Mucosa of descending colon (tissue), 3 donors: Measurements from ENCODE around the gene PGP. TPM values are rescaled to one million over a fixed set of nuclear protein-coding genes. Genes with fewer than 3 reads are reported as not detected.

Experiments
- ATAC-seq: fragments of 200-7000 bp; cut with Tn5 transposase; one replicate; pipeline ENCODE4 v1.9.1; 2020; ENCODE audit warnings: mild to moderate bottlenecking, moderate library complexity
- DNase-seq, 3 donors: peaks; one replicate each; pipeline ENCODE4 v3.0.0-alpha.2; 2020
- H3K36me3 ChIP-seq: fragments of 200-600 bp; one replicate; pipeline ENCODE4 v1.8.0; 2021; ENCODE audit warnings: low read depth, mild to moderate bottlenecking
- H3K4me1 ChIP-seq: fragments of 200-600 bp; one replicate; pipeline ENCODE4 v1.8.0; 2021; ENCODE audit warnings: low read depth, mild to moderate bottlenecking
- H3K4me3 ChIP-seq: fragments of 200-600 bp; one replicate; pipeline ENCODE4 v1.8.0; 2021; ENCODE audit warnings: mild to moderate bottlenecking
- H3K9me3 ChIP-seq: fragments of 200-600 bp; one replicate; pipeline ENCODE4 v1.8.0; 2021; ENCODE audit warnings: mild to moderate bottlenecking
- CTCF ChIP-seq: fragments of 200-600 bp; IDR thresholded peaks from one replicate; pipeline ENCODE4 v1.8.0; 2022; ENCODE audit warnings: antibody characterized with exemption, mild to moderate bottlenecking
- intact Hi-C, 2 donors: fragments of 100-400 bp; cut with DNase I in 1 of 2; cut with micrococcal nuclease in 1 of 2; formaldehyde crosslinking; loops; one replicate each; pipeline versions ENCODE4 v1.11.0 to v1.11.1; 2022; cut with DNase I, micrococcal nuclease
- total RNA-seq, 3 donors: library from RNA; stranded (reverse); fragmentation: NEBNext Ultra II Directional in 2 of 3; extraction: Animal tissue kit (Norgen Biotek cat#: 25700) in 2 of 3; gene quantifications; one replicate each; pipeline versions ENCODE4 v1.2.1 to v1.2.4, GENCODE V29; 2021 to 2023
- donor health status: DM: no; HTN: no; CAD: no; lungs with moderate emphysema.
- donor health status: DM: no; HTN: no; CAD: no.
- donor health status: DM: no; HTN: yes; CAD: no.

PGP gene
- total RNA-seq, 3 donors from 2014 or later = 15.5 to 19.7 (median 17.6) TPM

- Histone ChIP-seq H3K4me3 (no peak overlapping the region), H3K4me1 (peaks cover 22% of the 10 kb centered on the region), H3K9me3 (no peaks in the 10 kb centered on the region), H3K36me3 (peaks cover 7% of the 10 kb centered on the region)
- ATAC-seq (no peak), DNase-seq (no peak)
- intact Hi-C loops = no loop called here
- TF ChIP-seq CTCF = no peak
These were observed 13.7 kb upstream of the PGP start for GRCh38 chr16:2228161-2228824.

- Histone ChIP-seq H3K4me1 (peaks cover 23% of the 10 kb centered on the region), H3K9me3 (no peaks in the 10 kb centered on the region), H3K36me3 (peaks cover 4% of the 10 kb centered on the region), H3K4me3 (no peak overlapping the region)
- intact Hi-C loops = no loop called here
- no peak for TF ChIP-seq CTCF
- DNase-seq = no peak
- ATAC-seq = no peak
These were observed 12.3 kb upstream of the PGP start for GRCh38 chr16:2226918-2227317.

DNA sequence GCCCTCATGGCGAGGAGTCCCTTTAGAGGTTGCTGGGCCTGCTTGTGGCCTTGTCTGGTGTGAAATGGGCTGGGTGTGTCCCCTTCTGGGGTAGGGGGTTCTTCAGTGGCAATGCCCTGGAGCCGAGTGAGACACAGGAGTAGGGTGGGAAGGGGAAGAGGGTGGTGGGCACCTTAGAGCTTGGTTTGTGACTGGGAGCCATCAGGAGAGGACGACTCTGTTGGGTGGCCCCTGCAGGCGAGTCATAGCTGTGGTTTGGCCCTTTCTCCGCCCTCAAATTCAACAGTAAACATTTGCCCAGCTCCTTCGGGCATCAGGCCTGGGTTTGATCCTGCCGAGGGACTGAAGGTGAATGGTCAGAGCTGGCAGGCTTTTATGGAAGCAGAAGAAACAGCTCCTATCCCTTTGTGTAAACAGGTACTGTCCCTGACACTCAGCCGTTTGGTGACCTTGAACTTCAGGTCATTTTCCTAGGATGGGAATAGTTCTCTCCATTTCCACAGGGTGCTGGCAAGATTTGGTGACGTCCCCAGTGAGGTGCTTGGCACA is 11.7 kb upstream of the PGP start:
- H3K36me3 ChIP-seq = peaks cover 4% of the 10 kb centered on the region
- peaks cover 23% of the 10 kb centered on the region for H3K4me1 ChIP-seq
- DNase-seq (peak in 2 of 3 donors; percentile 49 to 57), ATAC-seq (no peak)
- H3K9me3 ChIP-seq = no peaks in the 10 kb centered on the region
- H3K4me3 ChIP-seq = no peak overlapping the region
- TF ChIP-seq CTCF = no peak
- intact Hi-C loops = no loop called here

DNA sequence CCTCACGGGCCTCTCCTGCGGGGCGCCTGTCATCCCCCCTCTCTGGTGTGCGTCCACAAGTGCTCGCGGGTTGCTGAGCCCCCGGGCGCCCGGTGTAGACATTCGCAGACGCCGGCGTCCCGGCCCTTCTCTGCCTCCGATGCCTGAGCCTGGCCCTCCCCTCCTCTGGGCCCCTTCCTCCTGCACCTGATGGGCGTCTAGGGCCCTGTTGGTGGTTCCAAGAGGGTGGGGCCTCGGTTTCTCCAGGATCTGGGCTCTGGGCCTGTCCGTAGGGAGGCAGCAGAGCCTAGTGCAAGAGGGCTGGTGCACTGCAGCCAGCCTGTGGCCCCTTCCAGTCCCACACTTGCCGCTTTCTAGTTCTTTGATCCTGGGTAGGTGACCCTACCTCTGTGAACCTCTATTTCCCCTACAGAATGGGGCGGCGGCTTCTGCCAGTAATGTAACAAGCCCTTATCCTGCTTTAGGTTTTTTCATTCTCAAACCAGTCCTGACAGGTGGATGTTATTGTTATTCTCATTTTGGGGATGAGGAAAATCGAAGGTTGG is 9.4 kb upstream of the PGP start:
- H3K4me1 ChIP-seq = peaks cover 23% of the 10 kb centered on the region
- no peak for TF ChIP-seq CTCF

GRCh38 chr16:2223221-2223941 is 8.7 kb upstream of the PGP start, which contains the start of gene E4F1:
E4F1 (plus strand) TSS chr16:2223591; CDS start chr16:2223614, 23 bp downstream.
- no peaks in the 10 kb centered on the region for H3K36me3 ChIP-seq
- DNase-seq = peak; percentile 100

More for the DNA sequence above, 9.4 kb upstream of the PGP start:
- H3K36me3 ChIP-seq = peaks cover 4% of the 10 kb centered on the region
- DNase-seq (peak; percentile 60 to 75 (median 74)), ATAC-seq (peak; percentile 64)
- intact Hi-C loops = no loop called here
- peak overlapping the region; percentile 38 for H3K4me3 ChIP-seq
- no peaks in the 10 kb centered on the region for H3K9me3 ChIP-seq

More at GRCh38 chr16:2223221-2223941, 8.7 kb upstream of the PGP start, which contains the start of gene E4F1:
- intact Hi-C loops = no loop called here
- Histone ChIP-seq H3K9me3 (no peaks in the 10 kb centered on the region), H3K4me3 (peak within 1 kb of the TSS; percentile 38), H3K4me1 (peaks cover 23% of the 10 kb centered on the region)
- TF ChIP-seq CTCF = peak; percentile 17
- ATAC-seq = peak; percentile 97
